DND-41 (cell line): ENCODE data around the gene BRD9.

Source experiments
- CTCF ChIP-seq: IDR thresholded peaks from 2 replicates; pipeline ENCODE4 v1.5.1; 2012; ENCODE audit warnings: borderline replicate concordance, low read length, moderate library complexity, mild to moderate bottlenecking; ENCODE audit not compliant: poor library complexity, severe bottlenecking; ENCODE audit errors: extremely low read depth
- EZH2 ChIP-seq: IDR thresholded peaks from 3 replicates; pipeline ENCODE4 v1.6.1; 2012; ENCODE audit warnings: borderline replicate concordance, low read depth, mild to moderate bottlenecking, moderate library complexity, low read length, inconsistent platforms; ENCODE audit not compliant: severe bottlenecking

DNA sequence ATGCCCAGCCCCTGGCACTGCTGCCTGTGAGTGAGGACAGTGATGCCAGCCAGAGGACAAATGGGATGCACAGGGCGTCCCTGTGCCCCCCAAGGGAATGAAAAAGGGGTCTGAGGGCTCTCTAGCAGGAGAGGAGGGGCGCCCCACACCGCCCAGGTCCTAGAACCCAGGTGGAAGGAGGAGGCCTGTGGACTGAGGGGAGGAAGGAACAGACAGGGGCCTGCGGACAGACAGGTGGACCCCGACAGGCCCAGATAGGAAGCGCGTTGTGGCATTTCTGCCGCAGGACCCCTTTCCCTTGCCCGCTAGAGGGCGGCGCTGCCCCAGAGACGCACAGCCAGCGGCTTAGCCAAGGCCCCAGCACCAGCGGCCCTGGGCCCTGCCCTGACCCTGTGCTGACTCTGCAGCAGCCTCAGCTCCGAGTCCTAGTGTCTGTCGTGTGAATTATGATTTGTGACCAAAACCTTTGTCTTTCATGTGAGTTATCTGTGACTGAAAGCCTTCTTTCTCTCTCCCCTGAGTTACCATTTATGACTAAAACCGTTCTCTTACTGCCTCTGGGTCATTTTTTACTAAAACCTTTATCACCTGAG, 30.8 kb upstream of the BRD9 start:
- peak; percentile 90 for TF ChIP-seq CTCF
- no peak for TF ChIP-seq EZH2
